Parathyroid adenoma (tissue), 2 donors: ENCODE data around the gene OPCML.

ENCODE experiments used
- H2AFZ ChIP-seq: fragments of 300-600 bp; sonication (generic); one replicate; pipeline ENCODE4 v1.7.0; 2017; ENCODE audit warnings: antibody characterized with exemption, mild to moderate bottlenecking
- H3K27ac ChIP-seq: fragments of 300-600 bp; sonication (generic); one replicate; pipeline ENCODE4 v1.7.0; 2017
- H3K27me3 ChIP-seq: fragments of 300-600 bp; sonication (generic); one replicate; pipeline ENCODE4 v1.7.0; 2017; ENCODE audit warnings: low read length; ENCODE audit not compliant: control insufficient read depth, insufficient read depth
- H3K36me3 ChIP-seq: fragments of 300-600 bp; sonication (generic); one replicate; pipeline ENCODE4 v1.7.0; 2017; ENCODE audit warnings: low read length; ENCODE audit not compliant: control insufficient read depth, insufficient read depth
- H3K4me1 ChIP-seq: fragments of 300-600 bp; sonication (generic); one replicate; pipeline ENCODE4 v1.7.0; 2017; ENCODE audit warnings: control low read depth
- H3K4me2 ChIP-seq: fragments of 300-600 bp; sonication (generic); one replicate; pipeline ENCODE4 v1.7.0; 2017; ENCODE audit warnings: low read length
- H3K4me3 ChIP-seq: fragments of 300-600 bp; sonication (generic); one replicate; pipeline ENCODE4 v1.7.0; 2017; ENCODE audit warnings: low read depth, low read length
- H3K79me2 ChIP-seq: fragments of 300-600 bp; sonication (generic); one replicate; pipeline ENCODE4 v1.7.0; 2017; ENCODE audit warnings: control low read depth
- H3K9ac ChIP-seq: fragments of 300-600 bp; sonication (generic); one replicate; pipeline ENCODE4 v1.7.0; 2017; ENCODE audit warnings: mild to moderate bottlenecking
- H3K9me3 ChIP-seq: fragments of 300-600 bp; sonication (generic); one replicate; pipeline ENCODE4 v1.7.0; 2017; ENCODE audit warnings: low read length; ENCODE audit not compliant: control insufficient read depth
- CTCF ChIP-seq: fragments of 300-600 bp; sonication (generic); IDR thresholded peaks from one replicate; pipeline ENCODE4 v1.7.0; 2017; ENCODE audit warnings: antibody characterized with exemption, mild to moderate bottlenecking
- donor health status: primary hyperparathyroidism.

The OPCML gene

GRCh38 chr11:133382131-133382812 is 150.0 kb downstream of the OPCML start:
- Histone ChIP-seq H3K27me3 (no peaks in the 10 kb centered on the region), H3K36me3 (no peaks in the 10 kb centered on the region), H3K9ac (no peak overlapping the region), H2AFZ (no peak overlapping the region), H3K79me2 (no peaks in the 10 kb centered on the region), H3K27ac (no peak overlapping the region), H3K4me3 (no peak overlapping the region), H3K9me3 (no peaks in the 10 kb centered on the region), H3K4me2 (no peak overlapping the region), H3K4me1 (no peaks in the 10 kb centered on the region)
- TF ChIP-seq CTCF: no peak

- H3K27ac ChIP-seq: no peak overlapping the region
- no peaks in the 10 kb centered on the region for H3K36me3 ChIP-seq
- H3K9me3 ChIP-seq: no peaks in the 10 kb centered on the region
- H3K27me3 ChIP-seq: no peaks in the 10 kb centered on the region
- H3K9ac ChIP-seq: no peak overlapping the region
- no peaks in the 10 kb centered on the region for H3K79me2 ChIP-seq
- H2AFZ ChIP-seq: no peak overlapping the region
- H3K4me3 ChIP-seq: no peak overlapping the region
- H3K4me1 ChIP-seq: no peaks in the 10 kb centered on the region
- H3K4me2 ChIP-seq: no peak overlapping the region
- no peak for TF ChIP-seq CTCF
Observed at GRCh38 chr11:133381761-133382130, 150.6 kb downstream of the OPCML start.

DNA sequence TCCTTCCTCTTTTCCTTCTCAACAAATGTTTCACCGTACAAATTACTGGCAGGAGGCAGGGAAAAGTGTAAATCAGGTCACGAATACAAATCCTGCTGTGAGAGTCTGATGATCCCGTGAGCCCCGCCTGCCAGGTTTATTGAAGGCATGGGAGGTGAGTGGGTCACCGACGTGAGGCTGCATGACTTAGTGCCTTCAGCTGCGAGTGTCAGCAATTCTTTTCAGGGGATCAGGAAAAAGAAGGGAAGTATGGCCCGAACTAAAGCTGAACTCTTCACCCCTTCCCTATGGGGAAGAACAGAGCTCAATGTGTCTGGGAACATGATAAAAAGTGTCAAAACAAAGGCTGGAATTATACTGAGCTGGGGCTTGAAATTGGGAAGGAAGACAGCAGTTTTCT is 166.2 kb downstream of the OPCML start:
- H3K27me3 ChIP-seq: no peaks in the 10 kb centered on the region
- H3K4me1 ChIP-seq: no peaks in the 10 kb centered on the region
- H3K9me3 ChIP-seq: no peaks in the 10 kb centered on the region
- no peaks in the 10 kb centered on the region for H3K79me2 ChIP-seq
- H3K27ac ChIP-seq: no peak overlapping the region
- no peak overlapping the region for H3K4me2 ChIP-seq
- no peak for TF ChIP-seq CTCF
- no peaks in the 10 kb centered on the region for H3K36me3 ChIP-seq
- H3K4me3 ChIP-seq: no peak overlapping the region
- H3K9ac ChIP-seq: no peak overlapping the region
- no peak overlapping the region for H2AFZ ChIP-seq

- no peak for TF ChIP-seq CTCF
- no peak overlapping the region for H3K9ac ChIP-seq
- no peak overlapping the region for H2AFZ ChIP-seq
- no peak overlapping the region for H3K4me2 ChIP-seq
- no peaks in the 10 kb centered on the region for H3K79me2 ChIP-seq
- no peaks in the 10 kb centered on the region for H3K36me3 ChIP-seq
- H3K4me3 ChIP-seq: no peak overlapping the region
- H3K27ac ChIP-seq: no peak overlapping the region
- no peaks in the 10 kb centered on the region for H3K27me3 ChIP-seq
- no peaks in the 10 kb centered on the region for H3K9me3 ChIP-seq
- no peaks in the 10 kb centered on the region for H3K4me1 ChIP-seq
Observed at GRCh38 chr11:133362916-133363315, 169.4 kb downstream of the OPCML start.

DNA sequence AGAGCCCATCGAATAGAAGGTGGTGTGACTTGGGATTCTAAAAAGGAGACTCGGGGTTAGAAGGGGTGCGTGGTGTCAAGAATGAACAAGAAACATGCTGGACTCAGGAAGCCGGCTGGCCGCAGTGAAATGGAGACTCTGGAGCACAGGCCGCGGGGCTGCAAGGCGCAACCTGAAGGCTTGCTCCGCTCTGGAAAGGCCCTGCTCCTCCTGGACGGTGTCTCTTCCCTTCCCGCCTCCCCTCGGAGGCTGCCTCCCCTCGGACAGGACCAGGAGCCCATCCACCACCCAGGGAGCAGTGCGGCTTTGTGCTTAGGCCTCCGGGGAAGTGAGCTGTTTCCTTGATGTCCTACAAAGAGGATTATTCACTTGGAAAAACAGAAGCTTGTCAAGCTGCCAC is 170.1 kb downstream of the OPCML start:
- Histone ChIP-seq H3K4me3 (no peak overlapping the region), H3K9ac (no peak overlapping the region), H3K27me3 (no peaks in the 10 kb centered on the region), H3K9me3 (no peaks in the 10 kb centered on the region), H3K27ac (no peak overlapping the region), H3K79me2 (no peaks in the 10 kb centered on the region), H2AFZ (no peak overlapping the region), H3K4me2 (no peak overlapping the region), H3K4me1 (no peaks in the 10 kb centered on the region), H3K36me3 (no peaks in the 10 kb centered on the region)
- no peak for TF ChIP-seq CTCF
